Thyroid gland (tissue), 4 donors: ENCODE measurements around the gene POLR2L.

Source experiments
- CTCF ChIP-seq, 6 experiments: fragments of 200-600 bp in 3 of 6; fragments of 450-650 bp in 3 of 6; sonication (generic) in 3 of 6; IDR thresholded peaks; one replicate each; pipeline ENCODE4 v1.5.1; 2016 to 2019; ENCODE audit warnings: antibody characterized with exemption in 6 of 6, mild to moderate bottlenecking in 2 of 6, inconsistent platforms in 1 of 6, moderate library complexity in 1 of 6
- POLR2A ChIP-seq, 2 donors: fragments of 450-650 bp; IDR thresholded peaks; one replicate each; pipeline ENCODE4 v1.6.1; 2017; ENCODE audit warnings: antibody characterized with exemption in 2 of 2, mild to moderate bottlenecking in 2 of 2, moderate library complexity in 1 of 2

GRCh38 chr11:883527-883926 lies 41.2 kb upstream of the POLR2L start:
- no peak for TF ChIP-seq CTCF (IDR thresholded peaks at IDR 0.05)
- no peak for TF ChIP-seq POLR2A (IDR thresholded peaks at IDR 0.05)
